BJ (cell line): ENCODE measurements around the gene KCNT2. TPM values are rescaled to one million over a fixed set of nuclear protein-coding genes. Genes with fewer than 3 reads are reported as not detected.

Source experiments
- CTCF ChIA-PET: fragments of 350-600 bp; formaldehyde crosslinking; extraction: SDS; loops from one replicate; lab custom pipeline; 2021; ENCODE audit warnings: antibody characterized with exemption, inconsistent platforms; lab: Yijun Ruan, JAX
- POLR2A ChIA-PET: fragments of 300-600 bp; sonication (Branson Sonifier 250); formaldehyde crosslinking; extraction: SDS; loops from one replicate; lab custom pipeline; 2021; ENCODE audit warnings: antibody characterized with exemption; lab: Charles Lee
- DNase-seq: peaks from one replicate; pipeline ENCODE4 v3.0.0-alpha.2; 2011; ENCODE audit warnings: low read depth
- H3K27me3 ChIP-seq: 2 replicates; pipeline ENCODE4 v1.6.0; 2011; ENCODE audit warnings: low read length; ENCODE audit not compliant: control insufficient read depth, insufficient read depth
- H3K36me3 ChIP-seq: 2 replicates; pipeline ENCODE4 v1.5.1; 2011; ENCODE audit warnings: low read length; ENCODE audit not compliant: control insufficient read depth, insufficient read depth
- H3K4me3 ChIP-seq: 2 replicates; pipeline ENCODE4 v1.5.1; 2011; ENCODE audit warnings: low read depth, mild to moderate bottlenecking, control low read depth, low read length
- CTCF ChIP-seq: IDR thresholded peaks from 2 replicates; pipeline ENCODE4 v1.5.1; 2011; ENCODE audit warnings: low read depth, mild to moderate bottlenecking, control low read depth, inconsistent platforms, low read length, moderate library complexity; ENCODE audit not compliant: insufficient read depth
- polyA plus RNA-seq: library from polyadenylated mRNA; depleted of rRNA; stranded (reverse); fragments of >200 nt; gene quantifications from 2 replicates; pipeline ENCODE4 v1.2.3, GENCODE V29; 2011

KCNT2 gene
- polyA plus RNA-seq, 1 experiment = 0.66 TPM

- no peak for DNase-seq
- Histone ChIP-seq H3K4me3 (no peak overlapping the region), H3K27me3 (no peaks in the 10 kb centered on the region), H3K36me3 (no peaks in the 10 kb centered on the region)
- ChIA-PET POLR2A (no interaction called here), CTCF (no interaction called here)
- no peak for TF ChIP-seq CTCF
Observed at GRCh38 chr1:196376630-196377328, 231.5 kb downstream of the KCNT2 start.

- ChIA-PET CTCF (interaction anchor here (0.8 kb wide), 1 partner anchor 24 kb away, joined by 3 read pairs; no protein-coding TSS in a partner anchor), POLR2A (no interaction called here)
- H3K27me3 ChIP-seq = no peaks in the 10 kb centered on the region
- H3K36me3 ChIP-seq = no peaks in the 10 kb centered on the region
- no peak for DNase-seq
- no peak overlapping the region for H3K4me3 ChIP-seq
- no peak for TF ChIP-seq CTCF
Observed at GRCh38 chr1:196373798-196374197, 234.4 kb downstream of the KCNT2 start.

GRCh38 chr1:196372896-196373536 is 235.2 kb downstream of the KCNT2 start:
- no peak for DNase-seq
- no peaks in the 10 kb centered on the region for H3K27me3 ChIP-seq
- ChIA-PET POLR2A (no interaction called here), CTCF (interaction anchor here (0.6 to 1.5 kb wide), 5 partner anchors 9 to 174 kb away, joined by 3 to 6 read pairs (median 3); no protein-coding TSS in a partner anchor)
- no peak overlapping the region for H3K4me3 ChIP-seq
- H3K36me3 ChIP-seq = no peaks in the 10 kb centered on the region
- TF ChIP-seq CTCF = peak; percentile 47

- ChIA-PET CTCF (no interaction called here), POLR2A (no interaction called here)
- H3K36me3 ChIP-seq = no peaks in the 10 kb centered on the region
- H3K4me3 ChIP-seq = no peak overlapping the region
- H3K27me3 ChIP-seq = no peaks in the 10 kb centered on the region
- no peak for TF ChIP-seq CTCF
- no peak for DNase-seq
Observed at GRCh38 chr1:196367838-196368237, 240.4 kb downstream of the KCNT2 start.

- CTCF ChIA-PET = interaction anchor here (0.7 kb wide), 1 partner anchor 267 kb away, joined by 3 read pairs; no protein-coding TSS in a partner anchor
- Histone ChIP-seq H3K27me3 (no peaks in the 10 kb centered on the region), H3K36me3 (no peaks in the 10 kb centered on the region), H3K4me3 (no peak overlapping the region)
- POLR2A ChIA-PET = no interaction called here
- no peak for DNase-seq
- no peak for TF ChIP-seq CTCF
Observed at GRCh38 chr1:196366817-196367495, 241.3 kb downstream of the KCNT2 start.
